SK-N-SH (cell line): ENCODE data around the gene JAKMIP1. TPM values are rescaled to one million over a fixed set of nuclear protein-coding genes. Genes with fewer than 3 reads are reported as not detected.
A peak's percentile ranks its signal among the peaks of the same experiment; 100 is the strongest.

ENCODE experiments used
- CTCF ChIA-PET: fragments of 300-600, 350-600 bp; formaldehyde crosslinking; extraction: SDS; loops from one replicate; lab custom pipeline; 2021; lab: Yijun Ruan, JAX
- POLR2A ChIA-PET: fragments of 350-600 bp; sonication (Branson Sonifier 250); formaldehyde crosslinking; extraction: SDS; loops from one replicate; lab custom pipeline; 2020; ENCODE audit warnings: antibody characterized with exemption, inconsistent platforms; lab: Yijun Ruan, JAX
- DNase-seq: peaks from one replicate; pipeline ENCODE4 v3.0.0; 2012
- H2AFZ ChIP-seq: fragments of 200-600 bp; sonication (generic); 2 replicates; pipeline ENCODE4 v1.8.1; 2016; ENCODE audit warnings: antibody characterized with exemption, mild to moderate bottlenecking, low read depth
- H3F3A ChIP-seq: fragments of 200-600 bp; sonication (generic); replicated peaks from 2 replicates; pipeline ENCODE3; 2016; ENCODE audit warnings: antibody characterized with exemption, mild to moderate bottlenecking; ENCODE audit not compliant: insufficient read depth
- H3K27ac ChIP-seq, 2 experiments: fragments of 200-500 bp in 1 of 2; fragments of 200-600 bp in 1 of 2; sonication (Bioruptor generic) in 1 of 2; sonication (generic), shearing (Covaris generic) in 1 of 2; 2 replicates each; pipeline versions ENCODE4 v1.5.1 to v1.6.1; 2014 to 2016; ENCODE audit warnings: low read depth in 2 of 2, inconsistent platforms in 1 of 2, low read length in 1 of 2, mild to moderate bottlenecking in 1 of 2, mixed read lengths in 1 of 2
- H3K27me3 ChIP-seq: fragments of 200-600 bp; sonication (generic), shearing (Covaris generic); 2 replicates; pipeline ENCODE4 v1.6.1; 2016; ENCODE audit warnings: mixed run types; ENCODE audit not compliant: insufficient read depth
- H3K36me3 ChIP-seq, 2 experiments: fragments of 200-500 bp in 1 of 2; fragments of 200-600 bp in 1 of 2; sonication (Bioruptor generic) in 1 of 2; sonication (generic) in 1 of 2; replicated peaks in 1 of 2; 2 replicates each; pipeline versions ENCODE3 to v1.5.1; 2014 to 2016; ENCODE audit warnings: low read length in 1 of 2, mild to moderate bottlenecking in 1 of 2; ENCODE audit not compliant: insufficient read depth in 2 of 2, control insufficient read depth in 1 of 2
- H3K4me1 ChIP-seq, 2 experiments: fragments of 200-500 bp in 1 of 2; fragments of 200-600 bp in 1 of 2; sonication (Bioruptor generic) in 1 of 2; sonication (generic), shearing (Covaris generic) in 1 of 2; 2 replicates each; pipeline versions ENCODE4 v1.5.1 to v1.6.1; 2014 to 2016; ENCODE audit warnings: low read depth in 1 of 2, low read length in 1 of 2, mixed run types in 1 of 2; ENCODE audit not compliant: insufficient read depth in 2 of 2, control insufficient read depth in 1 of 2
- H3K4me2 ChIP-seq: fragments of 200-600 bp; sonication (generic), shearing (Covaris generic); 2 replicates; pipeline ENCODE4 v1.6.1; 2017; ENCODE audit warnings: mixed run types
- H3K4me3 ChIP-seq, 2 experiments: fragments of 200-500 bp in 1 of 2; fragments of 200-600 bp in 1 of 2; sonication (Bioruptor generic) in 1 of 2; sonication (generic), shearing (Covaris generic) in 1 of 2; 2 replicates each; pipeline versions ENCODE4 v1.5.1 to v1.8.1; 2014 to 2016; ENCODE audit warnings: low read depth in 2 of 2, inconsistent platforms in 1 of 2, low read length in 1 of 2, mild to moderate bottlenecking in 1 of 2, mixed read lengths in 1 of 2, moderate library complexity in 1 of 2
- H3K79me2 ChIP-seq: fragments of 200-600 bp; sonication (generic); 2 replicates; pipeline ENCODE4 v1.8.1; 2017; ENCODE audit warnings: mild to moderate bottlenecking; ENCODE audit not compliant: insufficient read depth
- H3K9ac ChIP-seq: fragments of 200-600 bp; sonication (generic); 2 replicates; pipeline ENCODE4 v1.6.1; 2017; ENCODE audit warnings: mixed run types
- H3K9me2 ChIP-seq: fragments of 200-600 bp; sonication (generic); 2 replicates; pipeline ENCODE4 v1.6.1; 2017; ENCODE audit warnings: mixed run types
- H3K9me3 ChIP-seq: fragments of 200-600 bp; sonication (generic); 2 replicates; pipeline ENCODE4 v1.6.1; 2017; ENCODE audit warnings: mixed run types, mild to moderate bottlenecking, moderate library complexity
- H4K20me1 ChIP-seq: fragments of 200-600 bp; sonication (generic); 2 replicates; pipeline ENCODE4 v1.6.1; 2017; ENCODE audit warnings: mild to moderate bottlenecking, mixed run types; ENCODE audit not compliant: insufficient read depth
- CHD2 ChIP-seq: fragments of 150-350 bp; IDR thresholded peaks from 2 replicates; pipeline ENCODE4 v1.6.1; 2018; ENCODE audit warnings: low read length; ENCODE audit not compliant: partially characterized antibody
- ELF1 ChIP-seq: IDR thresholded peaks from 2 replicates; pipeline ENCODE4 v1.4.0; 2012
- EP300 ChIP-seq, 2 experiments: IDR thresholded peaks; 2 replicates each; pipeline versions ENCODE4 v1.4.0 to v1.6.1; 2012; ENCODE audit warnings: borderline replicate concordance in 1 of 2, low read depth in 1 of 2, low read length in 1 of 2
- EZH2phosphoT487 ChIP-seq: fragments of 200-600 bp; sonication (generic); IDR thresholded peaks from 2 replicates; pipeline ENCODE4 v1.6.1; 2017; ENCODE audit warnings: low read depth, mixed run types, mild to moderate bottlenecking, antibody characterized with exemption, moderate library complexity, borderline replicate concordance
- FOXJ3 ChIP-seq: sonication (generic); formaldehyde crosslinking; IDR thresholded peaks from 2 replicates; pipeline ENCODE4 v1.5.1; 2020; ENCODE audit warnings: mild to moderate bottlenecking, missing genetic modification reagents
- FOXM1 ChIP-seq: IDR thresholded peaks from 2 replicates; pipeline ENCODE4 v1.4.0; 2012; ENCODE audit warnings: low read depth, mild to moderate bottlenecking
- GABPA ChIP-seq: IDR thresholded peaks from 2 replicates; pipeline ENCODE4 v1.4.0; 2012; ENCODE audit warnings: low read depth, mild to moderate bottlenecking
- GATA2 ChIP-seq: sonication (generic); formaldehyde crosslinking; IDR thresholded peaks from 2 replicates; pipeline ENCODE4 v1.5.0; 2020; ENCODE audit warnings: mild to moderate bottlenecking, missing genetic modification reagents
- JUND ChIP-seq: IDR thresholded peaks from 2 replicates; pipeline ENCODE4 v1.4.0; 2012
- MXI1 ChIP-seq: IDR thresholded peaks from 2 replicates; pipeline ENCODE4 v1.6.1; 2012; ENCODE audit warnings: mild to moderate bottlenecking, low read depth, low read length, improper control_type of control experiment
- NRF1 ChIP-seq: IDR thresholded peaks from 2 replicates; pipeline ENCODE4 v1.6.1; 2012; ENCODE audit warnings: low read depth, mild to moderate bottlenecking, low read length
- PBX3 ChIP-seq: IDR thresholded peaks from 2 replicates; pipeline ENCODE4; 2012
- POLR2AphosphoS5 ChIP-seq: IDR thresholded peaks from 2 replicates; pipeline ENCODE4 v1.6.1; 2012; ENCODE audit warnings: low read depth, low read length
- RCOR1 ChIP-seq: fragments of 150-350 bp; IDR thresholded peaks from 2 replicates; pipeline ENCODE4 v1.6.1; 2017; ENCODE audit warnings: antibody characterized with exemption, low read length
- RFX5 ChIP-seq: IDR thresholded peaks from 2 replicates; pipeline ENCODE4 v1.6.1; 2012; ENCODE audit warnings: mild to moderate bottlenecking, improper control_type of control experiment, low read length
- RXRA ChIP-seq: IDR thresholded peaks from 2 replicates; pipeline ENCODE4 v1.4.0; 2012; ENCODE audit warnings: low read depth, mild to moderate bottlenecking, borderline replicate concordance
- SIN3A ChIP-seq: IDR thresholded peaks from 2 replicates; pipeline ENCODE4 v1.6.1; 2012; ENCODE audit warnings: low read depth, mild to moderate bottlenecking, low read length, moderate library complexity, borderline replicate concordance
- TAF1 ChIP-seq: IDR thresholded peaks from 2 replicates; pipeline ENCODE4 v1.6.1; 2012; ENCODE audit warnings: low read depth, mild to moderate bottlenecking, low read length, moderate library complexity, borderline replicate concordance
- TCF12 ChIP-seq: IDR thresholded peaks from 2 replicates; pipeline ENCODE4 v1.4.0; 2012
- TEAD4 ChIP-seq: IDR thresholded peaks from 2 replicates; pipeline ENCODE4 v1.4.0; 2012; ENCODE audit warnings: mild to moderate bottlenecking, borderline replicate concordance; ENCODE audit not compliant: insufficient read depth
- USF1 ChIP-seq: IDR thresholded peaks from 2 replicates; pipeline ENCODE4 v1.4.0; 2012; ENCODE audit warnings: low read depth, borderline replicate concordance
- USF2 ChIP-seq: fragments of 150-350 bp; IDR thresholded peaks from 2 replicates; pipeline ENCODE4 v1.6.1; 2017; ENCODE audit warnings: antibody characterized with exemption, low read length, low read depth, borderline replicate concordance
- YY1 ChIP-seq: IDR thresholded peaks from 2 replicates; pipeline ENCODE4 v1.4.0; 2012; ENCODE audit warnings: low read depth, mild to moderate bottlenecking
- ZBTB33 ChIP-seq: IDR thresholded peaks from 2 replicates; pipeline ENCODE4 v1.4.0; 2012; ENCODE audit warnings: low read depth, borderline replicate concordance
- WGBS: methylation state at CpG from one replicate; pipeline ENCODE4 v1.1.6; 2017; ENCODE audit warnings: low lambda C conversion rate; 5-methylcytosine and 5-hydroxymethylcytosine counted together
- polyA plus RNA-seq, 3 experiments: library from polyadenylated mRNA; depleted of rRNA; stranded (reverse); fragments of >200 nt; gene quantifications; 2 replicates each; pipeline ENCODE4 v1.2.3, GENCODE V29; 2012

JAKMIP1 gene
- polyA plus RNA-seq, 1 of the 3 experiments (the other 2 are of a cell fraction), result 0.54 TPM

GRCh38 chr4:6162885-6163284 is 37.5 kb downstream of the JAKMIP1 start (continued):
- no peak for TF ChIP-seq USF2
- no peak for TF ChIP-seq ELF1
- TF ChIP-seq NRF1, result no peak
- TF ChIP-seq FOXM1, result no peak
- 0 out of 2 replicates have a peak, but pooled peaks have one; percentile 68 for TF ChIP-seq MXI1
- TF ChIP-seq POLR2AphosphoS5, result peak; percentile 54
- peak; percentile 89 for TF ChIP-seq CHD2
- no peak for TF ChIP-seq PBX3
- peak; percentile 90 for TF ChIP-seq GATA2

GRCh38 chr4:6161921-6162464 is 38.4 kb downstream of the JAKMIP1 start:
- H3K4me1 ChIP-seq, result peaks cover 0 to 45% of the 10 kb centered on the region in 2 experiments; a peak in 2 of 4 replicates
- 42% methylated on average over 6 of the region's 10 CpGs for WGBS
- no peaks in the 10 kb centered on the region for H3K36me3 ChIP-seq
- TF ChIP-seq CHD2 (no peak), TCF12 (no peak), EP300 (IDR thresholded peaks at IDR 0.05; ENCODE audit: borderline replicate concordance in 1 of 2, low read depth in 1 of 2, low read length in 1 of 2) (no peak), RFX5 (no peak), USF1 (no peak), GABPA (no peak), ZBTB33 (no peak), RXRA (no peak), SIN3A (no peak), TAF1 (no peak), GATA2 (no peak), JUND (no peak), RCOR1 (no peak), TEAD4 (no peak), FOXJ3 (CRISPR knock-in tag) (no peak), EZH2phosphoT487 (no peak), YY1 (no peak)
- TF ChIP-seq, all 33 proteins: peak for 0
- ChIA-PET POLR2A (interaction anchor here (0.9 kb wide), 1 partner anchor 8 kb away, joined by 3 read pairs; no protein-coding TSS in a partner anchor), CTCF (interaction anchor here (0.8 to 2.4 kb wide), 7 partner anchors 20 to 503 kb away, joined by 3 to 9 read pairs (median 4); no protein-coding TSS in a partner anchor)
- H3K9me2 ChIP-seq, result no peaks in the 10 kb centered on the region
- H3F3A ChIP-seq, result no peaks in the 10 kb centered on the region
- no peak overlapping the region for H2AFZ ChIP-seq
- no peak overlapping the region for H3K4me3 ChIP-seq
- peak overlapping the region in 1 of 2 experiments; percentile 98; a peak in 2 of 4 replicates for H3K27ac ChIP-seq
- no peak overlapping the region for H3K9ac ChIP-seq
- no peak overlapping the region for H3K4me2 ChIP-seq
- no peaks in the 10 kb centered on the region for H3K27me3 ChIP-seq
- no peaks in the 10 kb centered on the region for H3K79me2 ChIP-seq
- H3K9me3 ChIP-seq, result no peaks in the 10 kb centered on the region
- DNase-seq, result no peak
- no peaks in the 10 kb centered on the region for H4K20me1 ChIP-seq
